ENCODE data around the gene AGAP1.

The AGAP1 gene

GRCh38 chr2:235511187-235511661 is 17.4 kb downstream of the AGAP1 start:
- no peak for DNase-seq

DNA sequence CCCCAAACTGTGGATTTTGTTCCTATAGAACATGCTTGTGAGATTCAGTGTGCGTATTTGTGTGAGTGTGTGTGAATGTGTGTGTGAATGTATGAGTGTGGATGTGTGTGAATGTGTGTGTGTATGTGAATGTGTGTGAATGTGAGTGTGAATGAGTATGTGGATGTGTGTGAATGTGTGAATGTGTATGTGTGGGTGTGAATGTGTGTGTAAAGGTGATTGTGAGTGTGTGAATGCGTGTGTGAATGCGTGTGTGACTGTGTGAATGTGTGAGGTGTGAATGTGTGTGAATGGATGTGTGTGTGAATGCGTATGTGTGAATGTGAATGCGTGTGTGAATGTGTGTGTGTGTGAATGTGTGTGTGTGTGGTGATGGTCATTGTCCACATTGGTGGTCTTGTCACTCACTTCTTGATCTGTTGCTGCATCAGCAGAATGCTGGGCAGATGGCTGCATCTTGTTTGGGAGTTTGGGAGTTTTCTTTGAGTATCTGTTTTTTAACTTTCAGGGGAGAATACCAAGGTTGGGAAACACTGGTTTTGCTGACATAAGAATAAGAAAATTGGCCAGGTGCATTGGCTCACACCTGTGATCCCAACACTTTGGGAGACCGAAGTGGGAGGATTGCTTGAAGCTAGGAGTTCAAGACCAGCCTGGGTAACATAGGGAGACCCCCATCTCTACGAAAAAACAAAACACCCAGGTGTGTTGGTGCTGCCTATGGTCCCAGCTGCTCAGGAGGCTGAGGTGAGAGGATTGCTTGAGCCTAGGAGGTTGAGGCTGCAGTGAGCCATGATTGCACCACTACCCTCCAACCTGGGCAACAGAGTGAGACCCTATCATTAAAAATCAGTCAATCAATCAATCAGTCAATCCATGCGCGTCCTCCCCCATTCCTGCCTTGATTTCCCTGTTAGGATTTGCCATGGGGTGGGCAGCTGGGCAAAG is 18.2 kb downstream of the AGAP1 start:
- DNase-seq = no peak

- no peak for DNase-seq
These were observed 18.8 kb downstream of the AGAP1 start for GRCh38 chr2:235512699-235513053.

DNA sequence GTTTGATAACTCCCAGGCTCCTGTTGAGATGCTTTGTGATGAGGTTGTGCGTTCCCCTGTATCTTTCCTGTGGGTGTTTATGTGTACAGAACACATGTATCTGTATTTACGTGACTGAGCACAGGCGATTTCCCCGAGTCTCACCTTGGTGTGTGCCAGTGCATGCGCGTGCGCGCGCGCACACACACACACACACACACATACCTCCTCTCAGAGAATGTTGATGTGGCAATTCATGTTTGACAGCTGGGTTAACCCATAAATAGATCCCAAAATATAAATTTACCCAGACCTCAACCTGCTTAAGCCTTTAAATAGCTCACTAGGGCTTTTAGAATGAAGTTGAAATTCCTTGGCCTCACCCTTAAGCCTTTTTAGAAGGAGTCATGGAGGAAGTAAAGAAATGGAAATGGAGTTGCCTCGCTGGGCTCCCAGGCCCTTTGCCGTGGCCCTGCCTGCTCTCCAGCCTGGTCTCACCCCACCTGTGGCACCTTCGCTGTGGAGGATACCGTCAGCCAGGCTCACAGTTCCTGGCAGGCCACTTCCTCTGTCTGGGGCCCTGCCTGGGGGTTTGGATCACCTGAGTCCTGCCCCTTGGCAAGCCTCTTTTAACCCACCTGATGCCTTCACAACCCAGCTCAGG is 20.3 kb downstream of the AGAP1 start:
- no peak for DNase-seq

GRCh38 chr2:235514627-235515363 is 21.0 kb downstream of the AGAP1 start:
- DNase-seq = no peak

GRCh38 chr2:235515364-235515742 is 21.5 kb downstream of the AGAP1 start:
- no peak for DNase-seq

- DNase-seq = no peak
These were observed 22.0 kb downstream of the AGAP1 start for GRCh38 chr2:235515821-235516220.

DNA sequence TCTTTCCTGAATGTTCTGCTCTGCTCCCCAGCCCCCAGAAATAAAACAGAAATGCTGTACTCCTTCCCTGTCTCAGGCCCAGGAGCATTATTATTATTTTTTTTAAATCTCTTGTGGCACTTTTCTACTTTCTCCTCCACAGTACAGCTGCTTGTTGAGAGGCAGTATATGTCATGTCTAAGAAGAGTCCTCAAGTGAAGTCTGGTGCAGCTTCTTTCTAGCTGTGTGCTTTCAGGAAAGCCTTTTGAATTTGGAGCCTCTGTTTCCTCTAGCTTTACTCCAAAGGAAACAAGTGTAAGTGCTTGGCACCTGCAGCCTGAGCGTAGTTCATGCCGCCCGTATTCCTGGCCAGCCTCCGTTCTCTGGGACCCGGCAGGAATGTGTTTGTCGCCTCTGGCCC is 22.4 kb downstream of the AGAP1 start:
- DNase-seq = no peak

GRCh38 chr2:235518322-235519090 is 24.7 kb downstream of the AGAP1 start:
- DNase-seq = no peak

DNA sequence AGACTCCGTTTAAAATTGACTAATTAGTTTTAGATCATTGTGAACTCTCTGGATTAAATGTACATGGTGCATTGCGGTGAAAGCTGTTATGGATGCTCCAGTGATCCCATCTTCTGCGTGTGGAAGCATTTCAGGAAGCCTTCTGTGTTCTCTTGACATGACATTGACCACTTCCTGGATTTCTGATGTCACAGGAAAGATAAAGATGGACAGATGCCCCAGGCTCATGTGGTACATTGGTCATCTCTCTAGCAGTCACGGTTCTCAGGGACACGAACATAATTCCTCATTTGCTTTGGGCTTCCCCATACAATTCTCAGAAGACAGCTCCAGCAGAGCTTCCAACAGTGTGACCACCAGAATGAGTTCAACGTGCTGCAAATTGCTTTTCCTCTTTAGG is 26.9 kb downstream of the AGAP1 start:
- DNase-seq = no peak

DNA sequence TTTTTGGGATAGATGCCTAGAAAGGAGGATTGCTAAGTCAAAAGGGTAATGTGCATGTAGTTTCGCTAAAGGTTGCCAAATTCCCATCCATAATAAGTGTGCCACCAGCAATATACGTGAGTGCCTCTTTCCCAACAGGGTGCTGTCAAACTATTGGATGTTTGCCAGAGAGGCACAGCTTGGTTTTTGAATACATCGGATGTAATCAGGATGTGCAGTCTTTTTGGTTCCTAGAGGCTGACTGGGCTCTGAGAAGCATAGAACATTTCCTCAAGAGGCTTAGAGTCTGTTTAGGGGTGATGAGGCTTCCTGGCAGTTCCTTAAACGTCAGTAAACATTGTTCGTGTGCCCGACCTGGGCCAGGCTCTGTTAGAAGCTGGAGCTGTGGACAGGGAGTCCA is 28.0 kb downstream of the AGAP1 start:
- no peak for DNase-seq

DNA sequence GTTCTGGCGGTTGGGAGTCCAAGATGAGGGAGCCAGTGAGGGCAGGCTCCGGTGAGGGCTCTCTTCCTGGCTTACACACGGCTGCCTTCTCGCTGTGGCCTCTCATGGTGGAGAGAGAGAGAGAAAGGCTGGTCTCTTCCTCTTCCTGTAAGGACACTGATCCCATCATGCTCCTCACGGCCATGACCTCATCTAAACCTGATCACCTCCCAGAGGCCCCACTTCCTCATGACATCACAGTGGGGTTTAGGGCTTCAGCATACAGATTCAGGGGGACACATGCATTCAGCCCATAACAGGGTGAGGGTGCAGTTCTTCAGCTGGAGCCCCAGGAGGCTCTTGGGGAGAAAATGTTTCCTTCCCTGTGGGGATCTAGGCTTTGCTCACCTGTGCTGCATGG is 29.2 kb downstream of the AGAP1 start:
- no peak for DNase-seq

- no peak for DNase-seq
These were observed 29.8 kb downstream of the AGAP1 start for GRCh38 chr2:235523486-235524150.

DNA sequence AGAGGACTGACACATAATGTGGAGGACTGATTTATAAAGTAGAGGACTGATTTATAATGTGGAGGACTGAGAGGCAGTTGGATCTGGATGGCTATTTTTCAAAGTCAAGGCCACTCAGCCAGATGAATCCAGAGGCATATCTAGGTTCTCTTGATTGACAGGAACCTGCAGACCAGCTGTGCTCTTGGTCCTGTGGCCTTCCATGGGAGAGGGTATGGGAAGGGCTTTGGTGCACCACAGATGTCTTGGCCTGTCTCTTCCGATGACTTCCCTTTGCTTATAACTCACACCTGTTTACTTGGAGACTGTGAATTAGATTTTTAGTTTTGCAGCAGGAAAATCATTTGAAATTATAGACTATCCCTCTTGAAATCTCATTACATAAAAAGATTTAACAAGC is 32.3 kb downstream of the AGAP1 start:
- no peak for DNase-seq

GRCh38 chr2:235527806-235528469 is 34.1 kb downstream of the AGAP1 start:
- DNase-seq = no peak

GRCh38 chr2:235529621-235530020 is 35.8 kb downstream of the AGAP1 start:
- no peak for DNase-seq

- no peak for DNase-seq
These were observed 36.9 kb downstream of the AGAP1 start for GRCh38 chr2:235530735-235531134.

DNA sequence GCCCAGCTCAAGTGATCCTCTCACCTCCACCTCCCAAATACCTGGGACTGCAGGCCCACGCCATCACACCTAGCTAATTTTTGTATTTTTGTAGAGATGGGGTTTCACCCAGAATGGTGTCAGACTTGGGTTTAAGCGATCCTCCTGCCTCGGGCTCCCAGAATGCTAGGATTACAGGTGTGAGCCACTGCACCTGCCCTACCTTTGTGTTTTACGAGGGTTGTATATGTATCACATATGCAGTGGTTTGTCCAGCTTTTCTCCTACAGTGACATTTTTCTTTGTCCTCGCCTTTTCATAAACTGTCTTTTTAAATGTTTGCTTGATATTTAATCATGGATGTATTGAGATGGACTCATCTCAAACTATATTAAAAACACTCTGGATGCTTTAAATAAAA is 38.5 kb downstream of the AGAP1 start:
- DNase-seq = no peak

DNA sequence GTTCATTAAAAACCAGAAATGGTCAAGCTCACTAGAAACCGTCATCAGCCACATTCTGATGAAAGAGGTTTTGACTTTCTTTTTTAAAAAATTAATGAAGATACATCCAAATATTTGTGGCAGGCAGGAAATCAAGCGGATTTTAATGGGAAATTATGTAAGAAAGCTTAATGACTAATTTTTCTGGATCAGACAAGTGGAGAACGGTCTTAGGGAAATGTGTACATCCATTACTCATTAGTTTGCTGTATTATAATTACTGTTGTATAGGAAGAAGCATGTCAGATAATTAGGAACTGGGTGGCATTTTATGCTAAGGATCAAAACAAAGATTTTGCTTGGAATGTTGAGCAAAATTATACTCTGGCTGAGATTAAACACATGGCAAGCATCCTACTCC is 39.4 kb downstream of the AGAP1 start:
- no peak for DNase-seq

DNA sequence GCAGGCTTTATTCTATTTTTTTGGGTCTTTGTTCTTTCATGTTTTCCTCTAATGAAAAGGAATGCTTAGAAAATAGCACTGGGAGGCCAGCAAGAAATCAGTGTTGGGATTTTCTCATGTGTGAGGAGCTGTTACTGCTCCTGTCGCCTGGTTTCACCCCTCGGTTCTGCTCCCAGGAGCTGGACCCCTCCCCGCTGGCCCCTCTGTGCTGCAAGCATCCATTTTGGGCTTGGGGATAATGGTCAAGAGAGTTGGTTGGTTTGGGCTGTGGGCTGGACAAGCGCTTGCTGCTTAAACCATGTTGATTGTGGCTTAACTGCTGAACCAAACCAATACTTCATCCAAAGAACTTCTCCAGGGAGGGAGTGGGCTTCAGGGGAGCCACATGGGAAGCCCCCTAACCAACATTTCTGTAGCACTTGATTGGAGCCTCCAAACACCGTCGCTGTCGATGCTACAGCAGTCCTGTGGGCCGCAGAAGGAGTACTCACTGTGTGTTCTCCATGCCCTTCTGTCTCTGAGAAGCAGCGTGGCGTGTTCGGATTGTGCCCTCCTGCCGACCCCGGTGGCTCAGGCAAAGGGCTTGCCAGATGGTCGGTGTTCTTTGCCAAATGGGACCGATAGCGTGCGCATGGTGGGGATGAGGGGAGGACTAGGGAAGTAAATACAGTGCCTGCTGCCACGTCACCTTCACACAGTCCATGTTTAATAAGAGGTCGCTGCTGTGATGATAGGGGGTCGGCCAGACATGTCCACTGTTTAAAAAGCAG is 40.0 kb downstream of the AGAP1 start:
- no peak for DNase-seq

Data from stimulated activated naive CD4-positive, alpha-beta T cell (primary cell).